ENCODE data around the gene PPP2R5C. TPM values are rescaled to one million over a fixed set of nuclear protein-coding genes. Genes with fewer than 3 reads are reported as not detected.

PPP2R5C gene
- total RNA-seq, 4 donors from 2014 or later, result 66.2 to 211 (median 116) TPM

DNA sequence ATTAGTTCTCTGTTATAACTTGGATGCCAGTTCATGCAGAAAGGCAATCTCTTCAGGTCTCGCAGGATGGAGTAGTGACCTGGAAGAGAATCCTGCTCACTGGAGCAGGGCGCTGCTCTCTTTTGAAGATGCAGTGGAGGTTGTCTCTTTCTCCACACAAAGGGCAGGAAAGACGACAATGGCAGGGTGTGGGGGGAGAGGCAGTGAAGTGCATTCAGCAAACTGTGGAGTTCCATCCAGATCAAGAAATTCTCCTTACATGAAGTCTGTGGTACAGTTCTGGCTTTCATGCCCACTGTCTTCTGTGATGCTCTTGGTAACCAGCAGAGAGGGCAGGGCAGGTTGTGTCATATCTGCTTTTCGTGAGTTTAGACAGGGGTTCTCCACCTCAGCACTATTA, 6.6 kb upstream of the PPP2R5C start:
- Histone ChIP-seq H3K27me3 (peaks cover 36% of the 10 kb centered on the region), H3K4me1 (peaks cover 0 to 2% (median 1%) of the 10 kb centered on the region in 4 donors), H3K4me3 (no peak overlapping the region), H3K36me3 (no peaks in the 10 kb centered on the region), H3K9me3 (no peaks in the 10 kb centered on the region), H3K27ac (no peak overlapping the region)
- DNase-seq, result no peak
- intact Hi-C loops (cut with DNase I; ENCODE audit: low total_unique reads), result loop anchor here (5.0 kb wide), 1 partner anchor 942 kb away; no protein-coding TSS in a partner anchor
- WGBS, 2 donors (ENCODE audit: low coverage in 1 of 2), result 80 to 94% methylated on average over 2 to 4 of the region's 4 CpGs
- in situ Hi-C loops (cut with MboI; ENCODE audit: low pct_ligation_motif_present in 1 of 4, low pct_unique_long_range_greater_than_20kb in 1 of 4, low sequenced_read_pairs in 3 of 4), result loop anchor here in 1 of 4 donors (25.0 kb wide), 1 partner anchor 182 kb away; no protein-coding TSS in a partner anchor
- TF ChIP-seq POLR2A (IDR thresholded peaks at IDR 0.05) (no peak), CTCF (IDR thresholded peaks at IDR 0.05) (no peak), POLR2AphosphoS5 (IDR thresholded peaks at IDR 0.05) (no peak), EP300 (IDR thresholded peaks at IDR 0.05; ENCODE audit: low read depth) (no peak)

GRCh38 chr14:101755591-101756324, 5.8 kb upstream of the PPP2R5C start:
- Histone ChIP-seq H3K36me3 (no peaks in the 10 kb centered on the region), H3K4me3 (no peak overlapping the region), H3K4me1 (peaks cover 0 to 6% (median 3%) of the 10 kb centered on the region in 4 donors), H3K27me3 (peaks cover 27% of the 10 kb centered on the region), H3K9me3 (no peaks in the 10 kb centered on the region), H3K27ac (no peak overlapping the region)
- DNase-seq, result no peak
- in situ Hi-C loops (cut with MboI; ENCODE audit: low pct_ligation_motif_present in 1 of 4, low pct_unique_long_range_greater_than_20kb in 1 of 4, low sequenced_read_pairs in 3 of 4) (loop anchor here in 1 of 4 donors (25.0 kb wide), 1 partner anchor 182 kb away; no protein-coding TSS in a partner anchor), intact Hi-C loops (cut with DNase I; ENCODE audit: low total_unique reads) (no loop called here)
- no peak for TF ChIP-seq POLR2AphosphoS5 (IDR thresholded peaks at IDR 0.05)
- TF ChIP-seq CTCF (IDR thresholded peaks at IDR 0.05), result no peak
- no peak for TF ChIP-seq EP300 (IDR thresholded peaks at IDR 0.05; ENCODE audit: low read depth)
- TF ChIP-seq POLR2A (IDR thresholded peaks at IDR 0.05), result no peak
- WGBS, 2 donors (ENCODE audit: low coverage in 1 of 2), result 83 to 85% methylated on average over 5 to 8 of the region's 8 CpGs

DNA sequence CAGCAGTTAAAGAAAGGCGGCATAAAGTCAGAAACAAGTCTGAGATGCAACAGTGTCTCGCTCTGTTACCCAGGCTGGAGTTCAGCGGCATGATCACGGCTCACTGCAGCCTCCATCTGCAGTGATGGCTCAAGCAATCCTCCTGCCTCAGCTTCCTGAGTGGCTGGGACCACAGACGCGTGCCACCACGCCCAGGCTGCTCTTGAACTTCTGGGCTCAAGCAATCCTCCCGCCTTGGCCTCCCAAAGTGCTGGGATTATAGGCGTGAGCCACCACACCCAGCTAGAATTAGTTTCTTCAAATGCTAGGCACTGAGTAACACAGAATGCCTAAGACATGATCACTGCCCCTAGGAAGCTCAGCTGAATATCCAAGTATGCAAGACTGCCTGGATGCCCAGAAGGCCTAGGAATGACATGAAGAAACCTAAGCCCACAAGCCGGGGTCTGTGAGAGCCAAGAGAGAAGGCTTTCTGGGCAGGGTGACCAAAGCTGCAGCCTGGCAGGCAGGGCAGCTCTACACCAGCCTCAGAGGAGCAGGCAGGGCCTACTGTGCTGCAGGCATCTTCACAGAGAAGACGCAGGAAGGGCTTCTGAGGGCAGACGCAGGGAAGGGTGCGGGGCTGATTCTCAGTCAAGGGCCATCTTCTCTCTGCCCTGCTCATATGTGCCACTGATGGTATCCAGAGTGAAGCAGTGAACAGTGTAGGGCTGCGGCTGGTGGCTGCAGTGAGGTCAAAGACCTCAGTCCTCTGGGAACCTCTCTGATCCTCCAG, 4.3 kb upstream of the PPP2R5C start:
- peaks cover 0 to 6% (median 3%) of the 10 kb centered on the region in 4 donors for H3K4me1 ChIP-seq
- no peaks in the 10 kb centered on the region for H3K9me3 ChIP-seq
- TF ChIP-seq EP300 (IDR thresholded peaks at IDR 0.05; ENCODE audit: low read depth) (no peak), POLR2AphosphoS5 (IDR thresholded peaks at IDR 0.05) (no peak), POLR2A (IDR thresholded peaks at IDR 0.05) (no peak), CTCF (IDR thresholded peaks at IDR 0.05) (no peak)
- no peaks in the 10 kb centered on the region for H3K36me3 ChIP-seq
- in situ Hi-C loops (cut with MboI; ENCODE audit: low pct_ligation_motif_present in 1 of 4, low pct_unique_long_range_greater_than_20kb in 1 of 4, low sequenced_read_pairs in 3 of 4), result loop anchor here in 1 of 4 donors (25.0 kb wide), 1 partner anchor 180 kb away; no protein-coding TSS in a partner anchor
- 85 to 95% methylated on average over 4 to 14 of the region's 14 CpGs for WGBS, 2 donors (ENCODE audit: low coverage in 1 of 2)
- intact Hi-C loops (cut with DNase I; ENCODE audit: low total_unique reads), result no loop called here
- no peak for DNase-seq
- H3K27ac ChIP-seq, result no peak overlapping the region
- peaks cover 15% of the 10 kb centered on the region for H3K27me3 ChIP-seq
- H3K4me3 ChIP-seq, result no peak overlapping the region

- H3K4me1 ChIP-seq, result peaks cover 5 to 11% (median 8%) of the 10 kb centered on the region in 4 donors
- H3K36me3 ChIP-seq, result no peaks in the 10 kb centered on the region
- H3K27me3 ChIP-seq, result peaks cover 9% of the 10 kb centered on the region
- intact Hi-C loops (cut with DNase I; ENCODE audit: low total_unique reads), result no loop called here
- no peak overlapping the region for H3K4me3 ChIP-seq
- WGBS, 2 donors (ENCODE audit: low coverage in 1 of 2), result 86 to 100% methylated on average over 3 of the region's 3 CpGs
- no peak overlapping the region for H3K27ac ChIP-seq
- H3K9me3 ChIP-seq, result no peaks in the 10 kb centered on the region
- TF ChIP-seq POLR2AphosphoS5 (IDR thresholded peaks at IDR 0.05), result no peak
- TF ChIP-seq EP300 (IDR thresholded peaks at IDR 0.05; ENCODE audit: low read depth), result no peak
- no peak for TF ChIP-seq POLR2A (IDR thresholded peaks at IDR 0.05)
- no peak for TF ChIP-seq CTCF (IDR thresholded peaks at IDR 0.05)
- DNase-seq, result no peak
- in situ Hi-C loops (cut with MboI; ENCODE audit: low pct_ligation_motif_present in 1 of 4, low pct_unique_long_range_greater_than_20kb in 1 of 4, low sequenced_read_pairs in 3 of 4), result loop anchor here in 1 of 4 donors (25.0 kb wide), 1 partner anchor 179 kb away; no protein-coding TSS in a partner anchor
Measured at GRCh38 chr14:101757839-101758211, 3.7 kb upstream of the PPP2R5C start.

Measured in transverse colon (tissue), 4 donors.